Measurements from ENCODE around the gene UCN2. TPM values are rescaled to one million over a fixed set of nuclear protein-coding genes. Genes with fewer than 3 reads are reported as not detected.

UCN2 gene
- polyA plus RNA-seq, 3 donors = 0.61 TPM; not detected in 2

- under 1% methylated on average over 81 of the region's 86 CpGs for WGBS (ENCODE audit: insufficient coverage)
Observed at GRCh38 chr3:48609088-48610005, 45.8 kb upstream of the UCN2 start, which contains the start of gene UQCRC1. Gene UQCRC1, minus strand, starts transcription at chr3:48609646. Its CDS starts 26 bp downstream, at chr3:48609620.

GRCh38 chr3:48607519-48607918, 43.9 kb upstream of the UCN2 start:
- H3K79me2 ChIP-seq (ENCODE audit: insufficient read depth, low read length) = peaks cover 33% of the 10 kb centered on the region
- no peak overlapping the region for H3K4me3 ChIP-seq (replicated peaks in 1 of 3; ENCODE audit: low read depth in 2 of 3, low read length in 3 of 3)
- TF ChIP-seq, protein P1, sequence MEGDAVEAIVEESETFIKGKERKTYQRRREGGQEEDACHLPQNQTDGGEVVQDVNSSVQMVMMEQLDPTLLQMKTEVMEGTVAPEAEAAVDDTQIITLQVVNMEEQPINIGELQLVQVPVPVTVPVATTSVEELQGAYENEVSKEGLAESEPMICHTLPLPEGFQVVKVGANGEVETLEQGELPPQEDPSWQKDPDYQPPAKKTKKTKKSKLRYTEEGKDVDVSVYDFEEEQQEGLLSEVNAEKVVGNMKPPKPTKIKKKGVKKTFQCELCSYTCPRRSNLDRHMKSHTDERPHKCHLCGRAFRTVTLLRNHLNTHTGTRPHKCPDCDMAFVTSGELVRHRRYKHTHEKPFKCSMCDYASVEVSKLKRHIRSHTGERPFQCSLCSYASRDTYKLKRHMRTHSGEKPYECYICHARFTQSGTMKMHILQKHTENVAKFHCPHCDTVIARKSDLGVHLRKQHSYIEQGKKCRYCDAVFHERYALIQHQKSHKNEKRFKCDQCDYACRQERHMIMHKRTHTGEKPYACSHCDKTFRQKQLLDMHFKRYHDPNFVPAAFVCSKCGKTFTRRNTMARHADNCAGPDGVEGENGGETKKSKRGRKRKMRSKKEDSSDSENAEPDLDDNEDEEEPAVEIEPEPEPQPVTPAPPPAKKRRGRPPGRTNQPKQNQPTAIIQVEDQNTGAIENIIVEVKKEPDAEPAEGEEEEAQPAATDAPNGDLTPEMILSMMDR (IDR thresholded peaks at IDR 0.05) = no peak
- no peak overlapping the region for H3K9ac ChIP-seq (ENCODE audit: insufficient read depth, low read length, poor library complexity, severe bottlenecking)
- Mint-ChIP-seq H3K36me3 (peaks cover 49 to 61% of the 10 kb centered on the region in 2 donors), H3K4me1 (peaks cover 21% of the 10 kb centered on the region), H3K9me3 (peaks cover 0 to 3% (median 0%) of the 10 kb centered on the region in 7 donors), H3K27ac (peak overlapping the region in 1 of 7 donors; percentile 48), H3K4me3 (no peak overlapping the region), H3K27me3 (ENCODE audit: low read depth in 3 of 3) (peaks cover 0 to 3% (median 0%) of the 10 kb centered on the region in 3 donors)
- peaks cover 40% of the 10 kb centered on the region for H4K20me1 ChIP-seq (ENCODE audit: insufficient read depth, low read length)
- peaks cover 37 to 51% of the 10 kb centered on the region in 2 donors for H3K36me3 ChIP-seq (replicated peaks in 1 of 2; ENCODE audit: control insufficient read depth in 1 of 2, insufficient read depth in 2 of 2, low read length in 2 of 2)
- H2AFZ ChIP-seq (ENCODE audit: insufficient read depth, low read depth, low read length, poor library complexity, severe bottlenecking) = no peak overlapping the region
- DNase-seq = peak in 1 of 3 donors; percentile 12
- peaks cover 15 to 16% of the 10 kb centered on the region in 2 donors for H3K4me1 ChIP-seq (ENCODE audit: control insufficient read depth in 1 of 2, insufficient read depth in 2 of 2, low read length in 2 of 2)
- H3K27me3 ChIP-seq (ENCODE audit: control insufficient read depth in 2 of 2, insufficient read depth in 2 of 2, low read length in 2 of 2) = no peaks in the 10 kb centered on the region
- 100% methylated on average over 3 of the region's 5 CpGs for WGBS (ENCODE audit: insufficient coverage)
- H3K4me2 ChIP-seq (replicated peaks; ENCODE audit: extremely low read depth, low read length, poor library complexity, severe bottlenecking) = no peak overlapping the region
- intact Hi-C loops (cut with micrococcal nuclease) = loop anchor here in 1 of 2 donors (5.0 kb wide), 1 partner anchor 35 kb away; no protein-coding TSS in a partner anchor
- no peak overlapping the region for H3K27ac ChIP-seq (ENCODE audit: low read depth in 1 of 2, low read length in 2 of 2)
- no peaks in the 10 kb centered on the region for H3K9me3 ChIP-seq (replicated peaks in 1 of 2; ENCODE audit: control insufficient read depth in 1 of 2, insufficient read depth in 1 of 2, low read length in 2 of 2)

More at GRCh38 chr3:48609088-48610005, 45.8 kb upstream of the UCN2 start, which contains the start of gene UQCRC1:
- intact Hi-C loops (cut with micrococcal nuclease) = loop anchor here (1.0 to 5.0 kb wide), 3 partner anchors 37 to 144 kb away; no protein-coding TSS in a partner anchor
- H3K9me3 ChIP-seq (replicated peaks in 1 of 2; ENCODE audit: control insufficient read depth in 1 of 2, insufficient read depth in 1 of 2, low read length in 2 of 2) = no peaks in the 10 kb centered on the region
- Mint-ChIP-seq H3K36me3 (peaks cover 31 to 43% of the 10 kb centered on the region in 2 donors), H3K27me3 (ENCODE audit: low read depth in 3 of 3) (peaks cover 0 to 4% (median 3%) of the 10 kb centered on the region in 3 donors), H3K9me3 (peaks cover 0 to 5% (median 0%) of the 10 kb centered on the region in 7 donors), H3K4me3 (peak within 1 kb of the TSS; percentile 94 to 97), H3K27ac (peak within 1 kb of the TSS; percentile 87 to 99 (median 96)), H3K4me1 (peaks cover 29% of the 10 kb centered on the region)
- peak within 1 kb of the TSS; percentile 66 to 93 for H3K27ac ChIP-seq (ENCODE audit: low read depth in 1 of 2, low read length in 2 of 2)
- peaks cover 24% of the 10 kb centered on the region for H4K20me1 ChIP-seq (ENCODE audit: insufficient read depth, low read length)
- peak within 1 kb of the TSS; percentile 89 for H2AFZ ChIP-seq (ENCODE audit: insufficient read depth, low read depth, low read length, poor library complexity, severe bottlenecking)
- H3K4me2 ChIP-seq (replicated peaks; ENCODE audit: extremely low read depth, low read length, poor library complexity, severe bottlenecking) = peak within 1 kb of the TSS; percentile 95
- H3K79me2 ChIP-seq (ENCODE audit: insufficient read depth, low read length) = peaks cover 33% of the 10 kb centered on the region
- TF ChIP-seq, protein P1 (IDR thresholded peaks at IDR 0.05) = peak; percentile 85
- peaks cover 25 to 27% of the 10 kb centered on the region in 2 donors for H3K4me1 ChIP-seq (ENCODE audit: control insufficient read depth in 1 of 2, insufficient read depth in 2 of 2, low read length in 2 of 2)
- H3K4me3 ChIP-seq (replicated peaks in 1 of 3; ENCODE audit: low read depth in 2 of 3, low read length in 3 of 3) = peak within 1 kb of the TSS; percentile 70 to 96 (median 93)
- H3K36me3 ChIP-seq (replicated peaks in 1 of 2; ENCODE audit: control insufficient read depth in 1 of 2, insufficient read depth in 2 of 2, low read length in 2 of 2) = peaks cover 19 to 33% of the 10 kb centered on the region in 2 donors
- DNase-seq = peak; percentile 93 to 94 (median 94)
- peak within 1 kb of the TSS; percentile 98 for H3K9ac ChIP-seq (ENCODE audit: insufficient read depth, low read length, poor library complexity, severe bottlenecking)
- H3K27me3 ChIP-seq (ENCODE audit: control insufficient read depth in 2 of 2, insufficient read depth in 2 of 2, low read length in 2 of 2) = no peaks in the 10 kb centered on the region

Data from CD14-positive monocyte (primary cell).